K562 (cell line): ENCODE data around the gene CLSTN2. TPM values are rescaled to one million over a fixed set of nuclear protein-coding genes. Genes with fewer than 3 reads are reported as not detected.

Experiments used
- CEBPB ChIP-seq: fragments of 450-650 bp; IDR thresholded peaks from 2 replicates; pipeline ENCODE4 v1.6.1; 2016; ENCODE audit warnings: missing genetic modification characterization, missing compliant biosample characterization
- CXXC5 ChIP-seq: fragments of 250-450 bp; sonication (Bioruptor Pico); IDR thresholded peaks from 2 replicates; pipeline ENCODE4 v1.8.0; 2022; ENCODE audit warnings: inconsistent platforms, mild to moderate bottlenecking, moderate library complexity
- JUNB ChIP-seq: fragments of 450-650 bp; formaldehyde crosslinking; conservative IDR thresholded peaks from 2 replicates; pipeline ENCODE4 v1.4.0; 2020; ENCODE audit warnings: mild to moderate bottlenecking
- NBN ChIP-seq: fragments of 450-650 bp; IDR thresholded peaks from 2 replicates; pipeline ENCODE4 v1.6.1; 2016; ENCODE audit warnings: low read depth, mild to moderate bottlenecking
- NEUROD1 ChIP-seq: fragments of 150-350 bp; IDR thresholded peaks from 2 replicates; pipeline ENCODE4 v1.6.1; 2014; ENCODE audit warnings: borderline replicate concordance, low read length, low read depth; ENCODE audit not compliant: partially characterized antibody
- NFE2L1 ChIP-seq: fragments of 450-650 bp; IDR thresholded peaks from 2 replicates; pipeline ENCODE4 v1.6.1; 2016; ENCODE audit warnings: missing genetic modification characterization, low read depth, mild to moderate bottlenecking, missing compliant biosample characterization, moderate library complexity, borderline replicate concordance
- NR0B1 ChIP-seq: fragments of 450-650 bp; IDR thresholded peaks from one replicate; pipeline ENCODE4 v1.6.1; 2018; ENCODE audit warnings: mild to moderate bottlenecking, moderate library complexity; ENCODE audit not compliant: partially characterized antibody
- PRDM10 ChIP-seq: fragments of 450-650 bp; IDR thresholded peaks from 2 replicates; pipeline ENCODE4 v1.6.1; 2018; ENCODE audit not compliant: partially characterized antibody
- PTBP1 ChIP-seq: fragments of 200-400 bp; formaldehyde crosslinking; IDR thresholded peaks from 2 replicates; pipeline ENCODE4 v1.6.1; 2017; ENCODE audit warnings: low read depth, low read length
- SRSF1 ChIP-seq: fragments of 200-400 bp; formaldehyde crosslinking; IDR thresholded peaks from 2 replicates; pipeline ENCODE4 v1.6.1; 2017; ENCODE audit warnings: mild to moderate bottlenecking, low read depth, low read length, moderate library complexity
- STAG1 ChIP-seq: sonication (generic); formaldehyde crosslinking; IDR thresholded peaks from 2 replicates; pipeline ENCODE4 v1.5.0; 2020; ENCODE audit warnings: missing genetic modification reagents, borderline replicate concordance
- TCF15 ChIP-seq: fragments of 250-450 bp; sonication (Bioruptor Pico); IDR thresholded peaks from 2 replicates; pipeline ENCODE4 v1.8.0; 2022; ENCODE audit warnings: moderate library complexity, mild to moderate bottlenecking, inconsistent platforms
- TFAM ChIP-seq: fragments of 250-450 bp; sonication (Bioruptor Pico); conservative IDR thresholded peaks from 2 replicates; pipeline ENCODE4 v1.5.0; 2021; ENCODE audit warnings: mild to moderate bottlenecking, moderate library complexity
- YY1 ChIP-seq, 3 experiments: IDR thresholded peaks; 2 replicates each; pipeline ENCODE4 v1.6.1; 2011; ENCODE audit warnings: low read length in 2 of 3, mild to moderate bottlenecking in 2 of 3, moderate library complexity in 2 of 3, borderline replicate concordance in 1 of 3, control low read depth in 1 of 3, low read depth in 1 of 3; ENCODE audit not compliant: insufficient read depth in 3 of 3, insufficient replicate concordance in 2 of 3, control insufficient read depth in 1 of 3, insufficient read length in 1 of 3; ENCODE audit errors: extremely low read depth in 1 of 3
- ZBTB5 ChIP-seq: fragments of 450-650 bp; IDR thresholded peaks from 2 replicates; pipeline ENCODE4 v1.6.1; 2017; ENCODE audit warnings: antibody characterized with exemption
- ZNF165 ChIP-seq: fragments of 250-450 bp; sonication (Bioruptor Pico); IDR thresholded peaks from 2 replicates; pipeline ENCODE4 v1.4.0; 2020; ENCODE audit warnings: borderline replicate concordance
- ZNF253 ChIP-seq: fragments of 250-450 bp; sonication (Bioruptor Pico); conservative IDR thresholded peaks from 2 replicates; pipeline ENCODE4 v1.6.1; 2021; ENCODE audit warnings: mild to moderate bottlenecking
- ZNF277 ChIP-seq: fragments of 250-450 bp; sonication (Bioruptor Pico); IDR thresholded peaks from 2 replicates; pipeline ENCODE4 v1.8.0; 2022; ENCODE audit warnings: inconsistent platforms, mild to moderate bottlenecking, moderate library complexity, borderline replicate concordance
- polyA plus RNA-seq, 8 experiments: library from polyadenylated mRNA; depleted of rRNA in 4 of 8; stranded (reverse) in 5 of 8; unstranded in 3 of 8; fragments of >200 nt; fragmentation: Nextera tagmentation in 2 of 8; fragmentation: Illumina TruSeq in 1 of 8; extraction: Ambion mirVana in 2 of 8; extraction: Trizol in 1 of 8; gene quantifications; 2 replicates each; pipeline versions ENCODE4 v1.2.1 to v1.2.3, GENCODE V29; 2011 to 2014; ENCODE audit warnings: inconsistent platforms in 1 of 8, missing spikeins in 1 of 8
- total RNA-seq, 7 experiments: library from RNA; depleted of rRNA in 6 of 7; stranded (reverse); fragments of >200 nt in 6 of 7; fragmentation: Illumina TruSeq in 2 of 7; extraction: Trizol in 2 of 7; gene quantifications; 2 replicates each; pipeline versions ENCODE4 v1.2.1 to v1.2.3, GENCODE V29; 2011 to 2021; ENCODE audit warnings: low replicate concordance in 1 of 7

The CLSTN2 gene
- total and polyA plus RNA-seq, 9 of the 15 experiments (the other 6 are each of a cell fraction or from before 2014, with no cell fraction given) = 0.02 to 0.04 (median 0.04) TPM; not detected in 6

- TF ChIP-seq ZNF165 (CRISPR knock-in tag) = no peak
- peak; percentile 80 for TF ChIP-seq CXXC5 (CRISPR knock-in tag)
- TF ChIP-seq JUNB = no peak
- TF ChIP-seq NR0B1 = no peak
- no peak for TF ChIP-seq NFE2L1 (tag)
- no peak for TF ChIP-seq STAG1 (CRISPR knock-in tag)
- TF ChIP-seq SRSF1 = no peak
- no peak for TF ChIP-seq ZNF253 (CRISPR knock-in tag)
- no peak for TF ChIP-seq ZNF277
- no peak for TF ChIP-seq ZBTB5
- no peak for TF ChIP-seq PTBP1
- peak; percentile 57 for TF ChIP-seq PRDM10
- peak; percentile 42 for TF ChIP-seq CEBPB (tag)
- TF ChIP-seq TCF15 (CRISPR knock-in tag) = no peak
- TF ChIP-seq YY1 (IDR thresholded peaks at IDR 0.05; ENCODE audit: borderline replicate concordance in 1 of 3, control insufficient read depth in 1 of 3, extremely low read depth in 1 of 3, insufficient read depth in 3 of 3, insufficient read length in 1 of 3, insufficient replicate concordance in 2 of 3, low read depth in 1 of 3, low read length in 2 of 3) = no peak
- no peak for TF ChIP-seq TFAM
- TF ChIP-seq NEUROD1 = no peak
- no peak for TF ChIP-seq NBN
Observed at GRCh38 chr3:140199008-140199407, 264.0 kb downstream of the CLSTN2 start (continued).
